Neural progenitor cell (in vitro differentiated cells): Measurements from ENCODE around the gene SYT17.

Source experiments
- EZH2 ChIP-seq: fragments of 200-600 bp; sonication (generic); IDR thresholded peaks from 2 replicates; pipeline ENCODE4 v1.6.1; 2017; ENCODE audit warnings: antibody characterized with exemption, mild to moderate bottlenecking, moderate library complexity
- EZH2phosphoT487 ChIP-seq: fragments of 200-600 bp; sonication (generic); IDR thresholded peaks from 2 replicates; pipeline ENCODE4 v1.6.1; 2017; ENCODE audit warnings: antibody characterized with exemption
- TF ChIP-seq, protein P1 (sequence below): fragments of 200-600 bp; sonication (generic); IDR thresholded peaks from 2 replicates; pipeline ENCODE4 v1.5.1; 2017; ENCODE audit warnings: antibody characterized with exemption, mild to moderate bottlenecking

DNA sequence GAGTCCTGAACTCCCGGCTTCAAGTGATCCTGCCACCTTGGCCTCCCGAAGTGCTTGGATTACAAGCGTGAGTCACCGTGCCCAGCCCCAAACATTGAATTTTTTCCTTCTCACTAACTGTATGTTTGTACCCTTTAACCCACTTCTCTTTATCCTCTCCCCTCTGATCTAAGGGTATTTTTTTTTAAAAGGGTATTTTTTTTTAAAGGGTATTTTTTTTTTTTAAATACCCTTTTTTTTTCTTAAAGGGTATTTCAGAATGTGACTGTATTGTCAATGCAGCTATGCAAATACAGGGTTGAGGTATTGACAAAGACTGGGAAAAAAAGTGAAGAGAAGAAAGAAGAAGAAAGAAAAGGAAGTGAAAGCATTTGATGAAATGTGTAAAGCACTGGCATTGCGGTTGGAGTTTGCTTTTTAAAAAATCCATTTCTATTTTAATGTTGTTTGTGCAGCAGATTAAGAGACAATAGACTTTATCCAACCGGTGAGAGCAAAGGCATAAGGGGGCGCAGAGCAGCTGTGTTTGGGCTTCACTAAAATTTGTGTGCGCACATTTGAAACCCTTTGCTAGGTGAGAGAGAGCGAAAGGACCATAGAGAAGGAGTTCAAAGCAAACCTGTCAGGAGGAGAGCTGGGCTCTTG is 42.4 kb downstream of the SYT17 start:
- TF ChIP-seq, protein P1, sequence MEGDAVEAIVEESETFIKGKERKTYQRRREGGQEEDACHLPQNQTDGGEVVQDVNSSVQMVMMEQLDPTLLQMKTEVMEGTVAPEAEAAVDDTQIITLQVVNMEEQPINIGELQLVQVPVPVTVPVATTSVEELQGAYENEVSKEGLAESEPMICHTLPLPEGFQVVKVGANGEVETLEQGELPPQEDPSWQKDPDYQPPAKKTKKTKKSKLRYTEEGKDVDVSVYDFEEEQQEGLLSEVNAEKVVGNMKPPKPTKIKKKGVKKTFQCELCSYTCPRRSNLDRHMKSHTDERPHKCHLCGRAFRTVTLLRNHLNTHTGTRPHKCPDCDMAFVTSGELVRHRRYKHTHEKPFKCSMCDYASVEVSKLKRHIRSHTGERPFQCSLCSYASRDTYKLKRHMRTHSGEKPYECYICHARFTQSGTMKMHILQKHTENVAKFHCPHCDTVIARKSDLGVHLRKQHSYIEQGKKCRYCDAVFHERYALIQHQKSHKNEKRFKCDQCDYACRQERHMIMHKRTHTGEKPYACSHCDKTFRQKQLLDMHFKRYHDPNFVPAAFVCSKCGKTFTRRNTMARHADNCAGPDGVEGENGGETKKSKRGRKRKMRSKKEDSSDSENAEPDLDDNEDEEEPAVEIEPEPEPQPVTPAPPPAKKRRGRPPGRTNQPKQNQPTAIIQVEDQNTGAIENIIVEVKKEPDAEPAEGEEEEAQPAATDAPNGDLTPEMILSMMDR = no peak
- TF ChIP-seq EZH2 (no peak), EZH2phosphoT487 (no peak)
